HG03469 (cell line): Measurements from ENCODE around the gene CCDC60.

Experiments used
- ATAC-seq: cut with Tn5 transposase; IDR thresholded peaks from one replicate; pipeline ENCODE4 v1.9.1; 2021; ENCODE audit warnings: mild to moderate bottlenecking, moderate library complexity, moderate number of reproducible peaks; ENCODE audit not compliant: unreplicated experiment

CCDC60 gene

GRCh38 chr12:119440803-119441360 is 106.4 kb downstream of the CCDC60 start:
- ATAC-seq, result no peak

- no peak for ATAC-seq
These were observed 110.0 kb downstream of the CCDC60 start for GRCh38 chr12:119444462-119445044.

- no peak for ATAC-seq
These were observed 111.9 kb downstream of the CCDC60 start for GRCh38 chr12:119446459-119446858.

GRCh38 chr12:119447126-119447525 is 112.6 kb downstream of the CCDC60 start:
- ATAC-seq, result no peak

GRCh38 chr12:119447618-119448017 is 113.1 kb downstream of the CCDC60 start:
- no peak for ATAC-seq

- ATAC-seq, result no peak
These were observed 114.1 kb downstream of the CCDC60 start for GRCh38 chr12:119448611-119449131.

- ATAC-seq, result no peak
These were observed 116.2 kb downstream of the CCDC60 start for GRCh38 chr12:119450771-119451170.

GRCh38 chr12:119456824-119457223 is 122.3 kb downstream of the CCDC60 start:
- ATAC-seq, result no peak

- no peak for ATAC-seq
These were observed 122.7 kb downstream of the CCDC60 start for GRCh38 chr12:119457271-119457670.

GRCh38 chr12:119459481-119459880 is 125.0 kb downstream of the CCDC60 start:
- ATAC-seq, result no peak

GRCh38 chr12:119460876-119461275 is 126.3 kb downstream of the CCDC60 start:
- no peak for ATAC-seq

- no peak for ATAC-seq
These were observed 127.2 kb downstream of the CCDC60 start for GRCh38 chr12:119461636-119462214.

GRCh38 chr12:119463211-119463926 is 128.8 kb downstream of the CCDC60 start:
- ATAC-seq, result no peak

GRCh38 chr12:119468296-119468695 is 133.8 kb downstream of the CCDC60 start:
- no peak for ATAC-seq

- ATAC-seq, result no peak
These were observed 141.1 kb downstream of the CCDC60 start for GRCh38 chr12:119475650-119476049.

- no peak for ATAC-seq
These were observed 142.4 kb downstream of the CCDC60 start for GRCh38 chr12:119476951-119477350.

GRCh38 chr12:119479121-119479561 is 144.6 kb downstream of the CCDC60 start:
- ATAC-seq, result no peak

GRCh38 chr12:119480551-119480950 is 146.0 kb downstream of the CCDC60 start:
- no peak for ATAC-seq

- ATAC-seq, result no peak
These were observed 152.1 kb downstream of the CCDC60 start for GRCh38 chr12:119486599-119487154.

- ATAC-seq, result no peak
These were observed 157.3 kb downstream of the CCDC60 start for GRCh38 chr12:119491814-119492213.

- no peak for ATAC-seq
These were observed 165.7 kb downstream of the CCDC60 start for GRCh38 chr12:119500209-119500608.
